Hematopoietic multipotent progenitor cell treated with erythropoietin and hydrocortisone succinate and interleukin-3 and kit ligand, for 8 days (in vitro differentiated cells): ENCODE data around the gene NPY.
"Not testable (repeated sequence)": the region's sequence is repeated elsewhere in the genome, so short reads cannot be mapped to it uniquely, and the experiment has no call there.

Experiments used
- DNase-seq: peaks from one replicate; pipeline ENCODE4 v3.0.0-alpha.2; 2015

The NPY gene

DNA sequence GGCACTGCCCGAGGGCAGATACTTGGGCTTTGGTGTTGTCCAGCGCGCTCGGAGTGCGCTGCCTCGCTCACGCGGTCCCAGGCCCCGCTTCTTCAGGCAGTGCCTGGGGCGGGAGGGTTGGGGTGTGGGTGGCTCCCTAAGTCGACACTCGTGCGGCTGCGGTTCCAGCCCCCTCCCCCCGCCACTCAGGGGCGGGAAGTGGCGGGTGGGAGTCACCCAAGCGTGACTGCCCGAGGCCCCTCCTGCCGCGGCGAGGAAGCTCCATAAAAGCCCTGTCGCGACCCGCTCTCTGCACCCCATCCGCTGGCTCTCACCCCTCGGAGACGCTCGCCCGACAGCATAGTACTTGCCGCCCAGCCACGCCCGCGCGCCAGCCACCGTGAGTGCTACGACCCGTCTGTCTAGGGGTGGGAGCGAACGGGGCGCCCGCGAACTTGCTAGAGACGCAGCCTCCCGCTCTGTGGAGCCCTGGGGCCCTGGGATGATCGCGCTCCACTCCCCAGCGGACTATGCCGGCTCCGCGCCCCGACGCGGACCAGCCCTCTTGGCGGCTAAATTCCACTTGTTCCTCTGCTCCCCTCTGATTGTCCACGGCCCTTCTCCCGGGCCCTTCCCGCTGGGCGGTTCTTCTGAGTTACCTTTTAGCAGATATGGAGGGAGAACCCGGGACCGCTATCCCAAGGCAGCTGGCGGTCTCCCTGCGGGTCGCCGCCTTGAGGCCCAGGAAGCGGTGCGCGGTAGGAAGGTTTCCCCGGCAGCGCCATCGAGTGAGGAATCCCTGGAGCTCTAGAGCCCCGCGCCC, at the start of gene NPY:
NPY (plus strand) TSS at position 294 of the 802 bp plus-strand sequence. CDS start 1,051 bp downstream, outside the sequence.
- no peak for DNase-seq

GRCh38 chr7:24239260-24239659, 44.7 kb upstream of the NPY start:
- DNase-seq = no peak

DNA sequence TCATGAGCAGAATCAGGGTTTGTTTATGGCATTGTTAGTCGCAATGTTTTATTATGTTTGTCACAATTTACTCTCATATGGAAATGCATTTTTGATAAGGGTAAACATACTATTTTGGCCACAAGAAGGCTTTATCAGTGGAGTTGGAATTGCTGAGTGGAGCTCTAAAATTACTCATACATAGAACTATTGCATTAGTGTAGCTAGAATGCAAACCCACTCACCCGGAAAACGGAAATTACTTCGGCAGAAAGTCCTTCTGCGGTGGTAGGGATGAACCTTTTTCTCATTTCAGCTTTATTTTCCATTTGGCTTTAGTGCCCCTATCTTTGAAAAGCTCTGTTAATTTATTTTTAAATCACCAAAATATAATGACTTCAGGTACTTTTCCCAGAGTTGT, 42.8 kb upstream of the NPY start:
- no peak for DNase-seq

DNA sequence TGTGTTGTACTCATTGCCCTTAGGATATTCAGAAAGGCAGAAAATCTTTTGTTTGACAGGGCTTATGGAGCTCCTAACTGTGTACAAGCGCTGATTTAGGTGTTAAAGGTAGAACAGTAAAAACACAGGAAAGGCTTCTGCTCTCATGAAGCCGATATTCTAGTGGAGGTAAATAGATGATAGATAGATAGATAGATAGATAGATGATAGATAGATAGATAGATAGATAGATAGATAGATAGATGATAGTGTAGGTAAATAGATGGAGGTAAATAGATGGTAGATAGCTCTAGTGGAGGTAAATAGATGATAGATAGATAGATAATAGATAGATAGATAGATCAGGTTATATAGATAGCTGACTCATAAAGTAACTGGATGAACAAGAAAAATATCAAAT, 39.4 kb upstream of the NPY start:
- no peak for DNase-seq

- DNase-seq = no peak
These were observed 38.6 kb upstream of the NPY start for GRCh38 chr7:24245362-24245761.

DNA sequence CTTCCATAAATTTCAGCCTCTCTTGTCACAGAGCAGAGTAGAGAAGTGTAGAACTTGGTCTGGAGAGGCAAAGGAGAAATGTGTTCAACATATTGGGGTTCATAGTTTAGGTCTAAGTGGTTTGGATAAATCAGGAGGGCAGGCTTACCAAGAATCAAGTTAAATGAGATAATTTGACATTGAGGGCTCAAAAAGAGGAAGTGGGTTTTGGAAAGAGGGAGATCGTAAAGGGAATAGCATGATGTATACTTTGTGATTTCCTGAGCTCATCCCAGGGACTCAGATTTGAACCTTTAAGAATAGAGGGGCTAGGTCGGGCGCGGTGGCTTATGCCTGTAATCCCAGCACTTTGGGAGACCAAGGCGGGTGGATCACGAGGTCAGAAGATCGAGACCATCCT, 34.7 kb upstream of the NPY start:
- DNase-seq = no peak

- DNase-seq = no peak
These were observed 32.4 kb upstream of the NPY start for GRCh38 chr7:24251568-24251967.

DNA sequence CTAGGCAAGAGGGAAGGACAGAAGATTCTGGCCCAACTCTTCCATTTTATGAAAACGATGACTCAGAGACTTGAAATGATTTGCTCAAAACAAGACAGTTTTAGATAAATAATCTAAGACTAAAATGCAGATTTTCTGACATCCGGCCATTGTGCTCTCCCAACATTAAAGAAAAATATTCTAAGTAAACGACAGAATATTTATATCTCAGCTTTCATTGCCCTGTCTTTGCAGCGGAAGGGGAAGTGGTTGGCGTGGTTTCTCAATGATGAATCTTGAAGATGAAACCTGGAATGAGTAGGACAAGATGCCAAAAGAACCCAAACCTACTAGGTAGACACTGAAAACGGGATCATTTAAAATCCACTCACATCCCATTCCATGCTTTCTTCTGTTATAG, 28.9 kb upstream of the NPY start:
- DNase-seq = no peak

DNA sequence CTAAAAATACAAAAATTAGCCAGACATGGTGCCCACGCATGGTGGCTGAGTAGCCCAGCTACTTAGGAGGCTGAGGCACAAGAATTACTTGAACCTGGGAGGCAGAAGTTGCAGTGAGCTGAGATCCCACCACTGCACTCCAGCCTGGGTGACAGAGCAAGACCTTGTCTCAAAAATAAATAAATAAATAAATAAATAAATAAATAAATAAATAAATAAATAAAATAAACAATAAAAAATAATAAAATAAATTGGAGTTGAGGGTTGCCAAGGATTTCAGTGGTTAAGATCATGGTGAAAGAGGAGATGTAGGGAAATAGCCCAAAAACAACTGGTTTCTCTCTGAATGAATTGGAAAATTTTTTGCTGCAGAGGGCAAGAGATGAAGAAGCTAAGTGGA, 25.7 kb upstream of the NPY start:
- DNase-seq = not testable (repeated sequence)

DNA sequence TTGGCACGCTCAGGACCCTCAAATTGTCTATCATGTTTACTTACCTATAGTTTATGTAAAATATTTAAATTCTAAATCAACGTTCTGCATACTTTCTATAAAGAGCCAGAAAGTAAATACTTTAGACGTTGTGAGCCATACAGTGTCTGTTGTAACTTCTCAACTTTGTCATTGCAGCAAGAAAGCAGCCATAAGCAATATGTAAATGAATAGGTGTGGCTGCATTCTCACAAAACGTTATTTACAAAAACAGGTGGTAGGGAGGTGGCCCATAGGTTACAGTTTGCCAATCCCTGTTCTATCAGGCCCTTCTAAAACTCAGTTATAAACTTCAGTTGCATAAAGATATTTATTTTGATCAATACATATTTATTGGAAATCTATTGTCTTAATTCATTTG, 12.1 kb upstream of the NPY start:
- no peak for DNase-seq

GRCh38 chr7:24279512-24279911, 4.5 kb upstream of the NPY start:
- no peak for DNase-seq

DNA sequence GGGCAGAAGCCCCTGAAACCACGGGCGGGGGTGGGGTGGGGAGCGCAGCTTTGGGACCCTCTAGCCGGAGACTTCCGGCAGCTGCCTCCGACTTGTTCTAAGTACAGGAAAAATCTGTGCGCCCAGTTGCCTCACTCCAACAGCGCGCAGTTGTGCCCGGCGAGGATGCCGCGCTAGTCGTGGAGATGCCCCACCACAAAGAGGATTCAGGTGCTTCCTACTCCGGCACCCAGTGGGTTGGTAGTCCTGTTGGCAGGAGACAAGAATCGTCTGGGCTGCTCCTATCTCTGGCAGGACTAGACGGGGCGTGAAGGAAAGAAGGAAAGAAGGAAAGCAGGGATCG, 465 bp upstream of the NPY start:
- no peak for DNase-seq

DNA sequence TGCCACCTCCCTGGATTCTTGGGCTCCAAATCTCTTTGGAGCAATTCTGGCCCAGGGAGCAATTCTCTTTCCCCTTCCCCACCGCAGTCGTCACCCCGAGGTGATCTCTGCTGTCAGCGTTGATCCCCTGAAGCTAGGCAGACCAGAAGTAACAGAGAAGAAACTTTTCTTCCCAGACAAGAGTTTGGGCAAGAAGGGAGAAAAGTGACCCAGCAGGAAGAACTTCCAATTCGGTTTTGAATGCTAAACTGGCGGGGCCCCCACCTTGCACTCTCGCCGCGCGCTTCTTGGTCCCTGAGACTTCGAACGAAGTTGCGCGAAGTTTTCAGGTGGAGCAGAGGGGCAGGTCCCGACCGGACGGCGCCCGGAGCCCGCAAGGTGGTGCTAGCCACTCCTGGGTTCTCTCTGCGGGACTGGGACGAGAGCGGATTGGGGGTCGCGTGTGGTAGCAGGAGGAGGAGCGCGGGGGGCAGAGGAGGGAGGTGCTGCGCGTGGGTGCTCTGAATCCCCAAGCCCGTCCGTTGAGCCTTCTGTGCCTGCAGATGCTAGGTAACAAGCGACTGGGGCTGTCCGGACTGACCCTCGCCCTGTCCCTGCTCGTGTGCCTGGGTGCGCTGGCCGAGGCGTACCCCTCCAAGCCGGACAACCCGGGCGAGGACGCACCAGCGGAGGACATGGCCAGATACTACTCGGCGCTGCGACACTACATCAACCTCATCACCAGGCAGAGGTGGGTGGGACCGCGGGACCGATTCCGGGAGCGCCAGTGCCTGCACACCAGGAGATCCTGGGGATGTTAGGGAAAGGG, 913 bp downstream of the NPY start:
- no peak for DNase-seq

GRCh38 chr7:24290004-24290641, 6.1 kb downstream of the NPY start:
- DNase-seq = peak; percentile 65

GRCh38 chr7:24291271-24291670, 7.3 kb downstream of the NPY start:
- no peak for DNase-seq

- no peak for DNase-seq
These were observed 13.4 kb downstream of the NPY start for GRCh38 chr7:24297362-24297761.

DNA sequence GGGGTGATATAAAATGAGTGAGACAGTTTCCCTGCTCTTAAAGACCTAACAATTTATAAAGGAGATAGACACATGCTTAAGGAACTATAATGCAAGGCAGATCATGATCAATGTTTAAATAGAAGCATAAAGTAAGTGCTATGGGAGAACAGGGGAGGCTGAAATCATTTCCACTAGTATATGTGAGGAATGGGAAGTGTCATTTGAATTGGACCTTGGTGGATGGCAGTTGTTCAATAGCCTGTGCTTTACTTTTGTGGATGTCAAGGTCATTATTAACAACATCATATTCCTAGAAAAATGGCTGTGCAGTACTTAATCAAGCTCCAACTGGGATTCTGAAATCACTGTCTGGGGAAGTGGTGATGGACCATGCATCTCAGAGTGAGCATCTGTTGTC, 14.7 kb downstream of the NPY start:
- no peak for DNase-seq

DNA sequence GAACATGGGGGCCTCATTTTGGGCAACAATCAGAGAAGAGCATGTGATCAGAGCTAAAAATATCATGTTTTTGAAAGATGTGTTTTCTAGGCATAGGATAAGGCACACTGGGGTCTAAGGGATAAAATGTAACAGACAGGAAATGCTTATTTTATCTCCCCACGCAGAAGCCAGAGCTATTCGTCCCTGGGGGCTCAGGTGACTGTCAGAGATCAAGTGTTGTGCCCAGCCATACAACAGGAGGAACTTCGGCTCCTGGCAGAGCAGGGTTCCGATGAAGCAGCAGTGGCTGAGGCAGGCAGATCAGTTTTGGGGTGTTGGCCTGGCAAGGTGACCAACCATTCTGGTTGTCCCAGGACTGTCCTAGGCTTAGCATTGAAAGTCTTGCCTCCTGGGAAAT, 15.2 kb downstream of the NPY start:
- DNase-seq = peak; percentile 4

DNA sequence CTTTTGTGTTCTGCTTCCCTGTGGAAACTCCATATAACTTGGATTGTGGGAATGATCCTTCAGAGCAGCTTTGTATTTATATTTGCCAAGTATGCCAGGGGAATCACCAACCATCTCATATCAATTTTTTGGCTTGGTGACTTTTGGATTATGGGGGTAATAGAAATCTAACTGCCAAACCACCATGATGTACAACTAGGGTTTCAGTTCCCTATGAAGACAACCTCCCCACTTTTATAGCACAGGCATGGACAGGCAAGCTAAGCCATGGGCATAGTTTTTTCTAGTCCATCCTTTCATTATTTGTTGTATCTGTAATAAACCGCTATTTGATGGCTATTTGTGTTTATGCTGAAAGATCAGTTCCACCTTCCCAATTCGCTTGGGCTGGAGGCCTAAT, 17.7 kb downstream of the NPY start:
- DNase-seq = no peak

GRCh38 chr7:24304494-24305095, 20.6 kb downstream of the NPY start:
- no peak for DNase-seq

GRCh38 chr7:24307326-24307725, 23.3 kb downstream of the NPY start:
- DNase-seq = no peak

- DNase-seq = no peak
These were observed 28.6 kb downstream of the NPY start for GRCh38 chr7:24312588-24312987.

DNA sequence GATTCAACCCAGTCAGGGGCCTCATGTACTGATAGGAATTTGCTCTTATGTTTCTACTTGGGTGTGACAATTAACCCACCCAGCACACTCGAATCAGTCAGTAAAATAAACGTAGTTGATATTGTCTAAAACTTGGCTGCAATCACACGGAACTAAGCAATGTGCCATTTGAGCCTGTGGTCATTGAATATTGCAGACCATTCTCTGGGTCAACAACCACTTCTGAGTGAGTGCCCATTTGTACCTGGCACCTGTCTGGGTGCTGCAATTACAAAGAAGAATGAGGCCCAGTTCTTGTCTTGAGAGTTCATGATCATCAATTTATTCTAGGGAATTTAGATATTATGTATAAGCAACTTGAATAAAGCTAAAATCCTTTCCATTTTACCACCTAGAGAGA, 29.8 kb downstream of the NPY start:
- no peak for DNase-seq

DNA sequence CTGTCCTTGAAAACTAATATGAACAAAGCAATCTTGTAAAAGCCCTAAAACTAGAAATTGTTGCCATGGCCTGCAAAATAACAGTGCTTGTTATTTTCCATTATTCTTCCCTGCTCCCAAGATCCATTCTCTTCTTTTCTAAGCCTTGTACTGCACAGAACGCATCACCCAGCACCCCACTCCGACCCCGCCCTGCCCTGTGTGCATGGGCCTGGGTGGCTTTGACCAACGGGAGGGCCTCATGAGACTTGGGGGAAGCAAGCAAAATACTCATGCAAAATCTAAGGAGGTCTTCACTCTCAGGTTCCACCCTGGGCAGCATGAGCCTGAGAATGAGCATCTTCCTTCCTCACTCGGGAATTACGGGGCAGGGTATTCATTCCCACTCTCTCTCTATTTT, 32.4 kb downstream of the NPY start:
- DNase-seq = no peak
